Esophagus squamous epithelium (tissue), 4 donors: Measurements from ENCODE around the gene STX18.

Source experiments
- CTCF ChIP-seq, 6 experiments: fragments of 450-650 bp in 4 of 6; fragments of 200-600 bp in 2 of 6; sonication (generic) in 2 of 6; IDR thresholded peaks; one replicate each; pipeline ENCODE4 v1.5.1; 2016 to 2019; ENCODE audit warnings: antibody characterized with exemption in 6 of 6, mild to moderate bottlenecking in 4 of 6, moderate library complexity in 4 of 6
- POLR2A ChIP-seq, 4 donors: fragments of 450-650 bp; IDR thresholded peaks; one replicate each; pipeline ENCODE4 v1.6.1; 2017; ENCODE audit warnings: antibody characterized with exemption in 4 of 4, mild to moderate bottlenecking in 4 of 4, moderate library complexity in 3 of 4

DNA sequence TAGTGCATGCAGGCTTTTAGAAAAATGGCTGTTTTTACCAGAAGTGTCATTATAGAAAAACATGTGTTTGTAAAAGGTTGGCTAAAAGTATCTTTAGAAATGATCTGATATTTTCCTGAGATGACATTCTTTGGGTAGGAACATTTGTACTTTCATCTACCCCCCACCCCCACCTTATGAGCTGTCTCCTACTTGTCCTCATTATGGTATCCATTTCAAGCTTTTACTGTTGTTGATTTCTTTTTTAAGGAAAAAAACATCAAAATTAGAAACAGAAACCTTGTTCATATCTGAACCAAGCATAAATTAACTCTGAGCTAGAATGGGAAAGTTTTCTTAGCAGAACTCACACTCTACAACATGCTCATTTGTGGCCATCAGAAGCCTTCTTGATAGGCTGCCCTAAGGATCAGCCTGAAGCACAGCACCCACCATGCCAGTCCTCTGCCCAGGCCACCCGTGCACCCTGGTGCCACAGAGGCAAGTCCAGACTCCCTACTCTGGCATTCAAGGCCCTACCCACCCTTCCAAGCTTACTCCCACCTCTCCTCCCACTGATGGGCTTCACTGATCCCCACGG lies 105.5 kb downstream of the STX18 start:
- TF ChIP-seq CTCF (IDR thresholded peaks at IDR 0.05) (no peak), POLR2A (IDR thresholded peaks at IDR 0.05) (no peak)
